GM13977 (cell line): ENCODE measurements around the gene STAT4.

Experiments used
- DNase-seq: peaks from one replicate; pipeline ENCODE4 v3.0.0; 2012; ENCODE audit warnings: low spot score
- in situ Hi-C: fragments of 300-500 bp; cut with MboI; formaldehyde crosslinking; loops from one replicate; pipeline ENCODE4 v1.12.0; 2022; ENCODE audit warnings: low sequenced_read_pairs, low pct_unique_long_range_greater_than_20kb, mixed read lengths, inconsistent platforms; ENCODE audit not compliant: unreplicated experiment
- TF ChIP-seq, protein P1 (sequence below): IDR thresholded peaks from 2 replicates; pipeline ENCODE4 v1.5.1; 2012; ENCODE audit warnings: mild to moderate bottlenecking, control low read depth; ENCODE audit not compliant: insufficient read depth; ENCODE audit errors: extremely low read depth, missing control alignments

STAT4 gene

DNA sequence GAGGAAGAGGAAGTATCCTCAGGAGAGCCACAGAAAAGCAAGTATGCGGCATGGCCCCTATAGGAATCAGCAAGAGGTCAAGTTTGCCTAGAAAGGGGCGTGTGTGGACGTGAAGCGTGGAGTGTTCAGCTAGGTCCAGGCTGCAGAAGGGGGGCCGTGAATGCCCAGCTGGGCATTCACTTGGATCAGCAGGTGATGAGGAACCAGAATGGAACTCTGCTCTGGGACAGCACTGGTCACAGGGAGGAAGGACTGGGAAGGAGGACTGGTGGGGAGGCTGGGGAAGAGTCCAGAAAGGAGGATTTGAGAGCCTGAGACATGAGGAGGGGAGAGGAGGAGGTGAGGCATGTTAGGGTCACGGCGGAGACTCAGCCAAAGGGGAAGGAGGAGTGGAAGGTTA, 156.6 kb downstream of the STAT4 start:
- in situ Hi-C loops = no loop called here
- no peak for DNase-seq
- TF ChIP-seq, protein P1, sequence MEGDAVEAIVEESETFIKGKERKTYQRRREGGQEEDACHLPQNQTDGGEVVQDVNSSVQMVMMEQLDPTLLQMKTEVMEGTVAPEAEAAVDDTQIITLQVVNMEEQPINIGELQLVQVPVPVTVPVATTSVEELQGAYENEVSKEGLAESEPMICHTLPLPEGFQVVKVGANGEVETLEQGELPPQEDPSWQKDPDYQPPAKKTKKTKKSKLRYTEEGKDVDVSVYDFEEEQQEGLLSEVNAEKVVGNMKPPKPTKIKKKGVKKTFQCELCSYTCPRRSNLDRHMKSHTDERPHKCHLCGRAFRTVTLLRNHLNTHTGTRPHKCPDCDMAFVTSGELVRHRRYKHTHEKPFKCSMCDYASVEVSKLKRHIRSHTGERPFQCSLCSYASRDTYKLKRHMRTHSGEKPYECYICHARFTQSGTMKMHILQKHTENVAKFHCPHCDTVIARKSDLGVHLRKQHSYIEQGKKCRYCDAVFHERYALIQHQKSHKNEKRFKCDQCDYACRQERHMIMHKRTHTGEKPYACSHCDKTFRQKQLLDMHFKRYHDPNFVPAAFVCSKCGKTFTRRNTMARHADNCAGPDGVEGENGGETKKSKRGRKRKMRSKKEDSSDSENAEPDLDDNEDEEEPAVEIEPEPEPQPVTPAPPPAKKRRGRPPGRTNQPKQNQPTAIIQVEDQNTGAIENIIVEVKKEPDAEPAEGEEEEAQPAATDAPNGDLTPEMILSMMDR = no peak

DNA sequence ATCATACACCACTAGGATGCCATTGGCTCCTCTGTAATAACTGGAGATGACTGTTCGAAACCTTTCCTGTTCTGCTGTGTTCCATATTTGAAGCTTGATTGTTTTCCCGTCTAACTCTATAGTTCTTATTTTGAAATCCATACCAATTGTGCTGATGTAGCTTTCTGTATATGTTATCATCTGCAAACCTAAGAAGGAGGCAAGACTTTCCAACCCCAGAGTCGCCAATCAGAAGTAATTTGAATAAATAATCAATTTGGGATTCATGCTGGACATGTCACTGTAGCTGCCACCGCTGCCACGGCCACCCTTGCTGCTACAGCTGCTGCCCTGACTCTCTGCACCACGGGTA, 157.5 kb downstream of the STAT4 start:
- in situ Hi-C loops = no loop called here
- TF ChIP-seq, protein P1 = no peak
- no peak for DNase-seq

DNA sequence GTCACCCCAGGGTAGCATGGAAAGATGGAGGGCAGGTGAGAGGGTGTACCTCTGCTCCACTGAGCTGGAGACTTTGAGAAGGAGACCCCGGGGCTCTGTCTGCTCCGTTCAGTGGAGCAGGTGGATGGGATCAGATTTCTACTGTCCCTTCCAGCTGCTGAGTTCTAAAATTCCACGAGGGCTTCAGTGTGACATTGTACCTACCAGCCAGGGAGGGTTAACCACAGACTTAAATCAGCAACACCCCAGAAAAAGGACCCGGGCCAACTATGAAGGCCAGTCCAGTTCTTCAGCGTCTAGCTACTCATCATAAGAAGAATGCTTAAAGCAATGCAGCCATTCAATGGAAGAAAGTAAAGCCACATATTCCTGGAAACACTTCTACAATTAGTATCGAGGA, 160.7 kb downstream of the STAT4 start:
- TF ChIP-seq, protein P1 = no peak
- DNase-seq = no peak
- in situ Hi-C loops = no loop called here

DNA sequence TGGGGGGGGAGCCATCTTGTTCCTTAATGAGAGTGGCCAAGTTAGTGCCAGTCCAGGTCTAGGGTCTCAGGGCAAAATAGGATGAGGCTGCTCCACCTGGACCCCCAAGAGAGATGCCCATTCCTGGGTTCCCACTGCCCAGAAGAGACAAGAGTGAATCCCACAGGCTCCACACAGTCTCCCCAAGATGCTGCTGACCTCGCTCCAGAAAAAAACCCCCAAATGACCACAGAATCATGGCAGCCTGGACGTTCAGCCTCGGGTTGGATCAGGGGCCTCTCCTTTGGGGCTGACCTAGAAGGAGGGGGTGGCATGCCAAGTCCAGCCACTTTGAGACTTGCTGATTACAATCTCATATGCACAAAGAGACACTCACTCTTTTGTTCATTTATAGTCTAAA, 161.9 kb downstream of the STAT4 start:
- in situ Hi-C loops = no loop called here
- TF ChIP-seq, protein P1 = no peak
- no peak for DNase-seq

DNA sequence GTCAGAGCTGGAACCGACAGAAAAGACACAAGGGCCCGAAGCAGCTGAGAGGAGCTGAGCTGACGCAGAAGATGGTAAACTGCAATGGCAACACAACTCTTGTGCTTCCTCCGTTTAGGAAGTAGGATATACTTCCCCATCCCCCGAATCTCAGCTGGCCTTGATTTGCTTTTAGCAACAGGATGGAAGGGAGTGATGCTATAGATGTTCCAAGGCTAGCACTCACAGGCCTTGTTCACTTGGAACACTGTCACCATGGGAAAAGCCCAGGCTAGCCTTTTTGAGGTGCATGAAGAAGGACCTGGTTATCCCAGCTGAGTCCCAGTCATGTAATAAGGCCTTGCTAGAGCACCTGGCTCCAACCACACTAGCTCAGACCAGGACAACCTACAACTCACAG, 162.9 kb downstream of the STAT4 start:
- DNase-seq = no peak
- in situ Hi-C loops = no loop called here
- TF ChIP-seq, protein P1 = no peak

DNA sequence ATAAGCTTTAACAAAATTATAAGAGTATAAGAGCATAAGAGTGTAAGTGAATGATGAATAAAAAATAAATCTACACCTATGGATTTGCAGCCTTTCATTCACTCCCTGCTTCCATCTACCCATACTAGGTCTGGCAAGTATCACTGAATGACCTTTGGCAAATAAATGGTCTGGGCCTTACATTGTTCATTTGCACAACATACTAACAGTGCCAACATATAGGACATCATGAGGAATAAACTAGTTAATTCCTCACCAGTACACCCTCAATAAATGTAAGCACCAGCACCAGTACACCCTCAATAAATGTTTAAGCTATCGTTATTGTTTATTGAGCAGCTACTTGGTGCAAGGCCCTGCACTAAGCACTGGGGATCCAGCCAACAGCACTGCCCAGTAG, 163.7 kb downstream of the STAT4 start:
- TF ChIP-seq, protein P1 = no peak
- in situ Hi-C loops = no loop called here
- DNase-seq = no peak
